Measurements from ENCODE around the gene TPSG1. TPM values are rescaled to one million over a fixed set of nuclear protein-coding genes. Genes with fewer than 3 reads are reported as not detected.
"Not testable (repeated sequence)": the region's sequence is repeated elsewhere in the genome, so short reads cannot be mapped to it uniquely, and the experiment has no call there.

Gene TPSG1
- total and polyA plus RNA-seq, 2 donors = 0.71 TPM; not detected in 1

DNA sequence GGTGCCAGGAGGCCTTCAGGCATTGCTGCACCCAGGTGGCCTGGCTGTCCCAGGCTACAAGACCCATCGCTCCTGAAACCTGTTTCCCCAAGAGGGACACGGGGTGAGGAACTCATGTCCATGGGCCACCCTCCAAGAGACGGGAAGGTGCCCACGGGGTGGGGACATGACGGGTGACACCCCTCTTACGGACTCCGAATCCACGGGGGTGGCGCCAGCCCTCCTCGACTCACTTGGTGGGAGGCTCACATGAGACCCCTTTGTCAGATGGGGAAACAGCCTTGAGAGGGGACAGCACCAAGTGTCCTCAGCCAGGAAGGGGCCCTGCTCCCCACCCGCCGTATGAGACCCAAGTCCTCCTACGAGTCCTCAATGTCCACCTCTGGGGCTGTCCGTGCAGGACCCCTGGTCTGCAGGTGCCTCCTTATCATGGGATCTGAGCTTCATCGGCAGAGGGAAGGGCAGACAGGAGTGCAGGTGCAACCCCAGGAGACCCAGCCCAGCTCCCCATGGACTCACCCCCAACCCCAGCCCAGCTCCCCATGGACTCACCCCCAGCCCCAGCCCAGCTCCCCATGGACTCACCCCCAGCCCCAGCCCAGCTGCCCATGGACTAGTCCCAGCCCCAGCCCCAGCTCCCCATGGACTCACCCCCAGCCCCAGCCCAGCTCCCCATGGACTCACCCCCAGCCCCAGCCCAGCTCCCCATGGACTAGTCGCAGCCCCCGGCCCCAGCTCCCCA lies 5.6 kb upstream of the TPSG1 start:
- H3K4me1 ChIP-seq (ENCODE audit: insufficient read depth); DNase-seq (ENCODE audit: extremely low spot score): not testable (repeated sequence)
- WGBS = 83% methylated on average over 17 of the region's 17 CpGs

DNA sequence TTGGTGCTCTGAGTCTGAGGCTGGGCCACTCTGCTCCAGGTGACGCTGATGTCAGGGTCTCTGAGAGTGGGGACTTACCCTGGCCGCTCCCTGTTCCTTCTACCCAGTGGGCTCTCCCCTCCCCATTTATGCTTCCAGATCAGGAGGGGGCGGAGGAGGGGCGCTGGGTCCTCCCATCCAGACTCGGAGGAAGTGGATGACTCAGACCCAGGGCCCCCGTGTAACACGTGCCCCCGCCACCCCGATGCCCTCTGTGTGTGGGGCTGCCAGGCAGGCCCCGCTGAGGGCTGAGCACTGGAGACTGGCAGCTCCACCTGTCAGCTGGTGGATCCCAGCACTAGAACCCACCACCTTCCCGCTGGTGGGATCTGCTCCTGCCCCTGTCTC lies 5.0 kb upstream of the TPSG1 start, which contains the start of gene TPSB2:
TSS of gene TPSB2 (minus strand) at position 101 of the 387 bp plus-strand sequence. CDS start 233 bp downstream, outside the sequence.
- H3K36me3 ChIP-seq (ENCODE audit: insufficient read depth); H3K4me1 ChIP-seq (ENCODE audit: insufficient read depth); H3K27ac ChIP-seq (ENCODE audit: low read depth); DNase-seq (ENCODE audit: extremely low spot score); H3K4me3 ChIP-seq (ENCODE audit: low read depth, low read length): not testable (repeated sequence)
- 75% methylated on average over 3 of the region's 11 CpGs for WGBS

More for the DNA sequence above, 5.6 kb upstream of the TPSG1 start:
- H3K4me3 ChIP-seq (ENCODE audit: low read depth, low read length); H3K36me3 ChIP-seq (ENCODE audit: insufficient read depth); H3K27ac ChIP-seq (ENCODE audit: low read depth): not testable (repeated sequence)

- 73% methylated on average over 10 of the region's 13 CpGs for WGBS
- DNase-seq (ENCODE audit: extremely low spot score); H3K36me3 ChIP-seq (ENCODE audit: insufficient read depth); H3K4me3 ChIP-seq (ENCODE audit: low read depth, low read length); H3K27ac ChIP-seq (ENCODE audit: low read depth); H3K4me1 ChIP-seq (ENCODE audit: insufficient read depth): not testable (repeated sequence)
These were observed 4.4 kb upstream of the TPSG1 start for GRCh38 chr16:1229476-1229875.

DNA sequence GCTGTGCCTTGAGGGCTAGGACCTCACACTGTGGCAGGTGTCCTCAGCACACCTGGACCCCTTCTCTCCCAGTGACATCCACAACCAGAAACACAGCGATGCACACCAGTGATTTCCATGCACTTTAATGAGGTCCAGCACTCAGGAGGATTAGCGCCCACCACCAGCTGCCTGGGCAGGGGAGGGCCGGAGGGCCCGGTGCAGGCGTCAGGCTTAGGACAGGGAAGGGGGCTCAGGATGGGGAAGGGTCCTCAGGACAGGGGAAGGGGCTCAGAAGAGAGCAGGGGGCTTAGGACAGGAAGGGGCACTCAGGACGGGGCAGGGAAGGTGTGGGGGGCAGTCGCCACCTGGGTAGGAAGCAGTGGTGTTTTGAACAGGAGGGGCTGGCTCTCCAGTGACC lies 3.2 kb upstream of the TPSG1 start:
- H3K4me3 ChIP-seq (ENCODE audit: low read depth, low read length); H3K4me1 ChIP-seq (ENCODE audit: insufficient read depth); H3K27ac ChIP-seq (ENCODE audit: low read depth); H3K36me3 ChIP-seq (ENCODE audit: insufficient read depth); DNase-seq (ENCODE audit: extremely low spot score): not testable (repeated sequence)
- 60% methylated on average over 7 of the region's 7 CpGs for WGBS

- 38% methylated on average over 14 of the region's 14 CpGs for WGBS
- not testable (repeated sequence) for H3K27ac ChIP-seq (ENCODE audit: low read depth); H3K36me3 ChIP-seq (ENCODE audit: insufficient read depth); H3K4me1 ChIP-seq (ENCODE audit: insufficient read depth); DNase-seq (ENCODE audit: extremely low spot score); H3K4me3 ChIP-seq (ENCODE audit: low read depth, low read length)
These were observed 1.6 kb upstream of the TPSG1 start for GRCh38 chr16:1226692-1227091.

- H3K4me1 ChIP-seq (ENCODE audit: insufficient read depth); H3K4me3 ChIP-seq (ENCODE audit: low read depth, low read length); DNase-seq (ENCODE audit: extremely low spot score); H3K27ac ChIP-seq (ENCODE audit: low read depth); H3K36me3 ChIP-seq (ENCODE audit: insufficient read depth): not testable (repeated sequence)
- WGBS = 38% methylated on average over 24 of the region's 24 CpGs
These were observed 752 bp upstream of the TPSG1 start for GRCh38 chr16:1225728-1226311.

GRCh38 chr16:1224558-1224957 lies 510 bp downstream of the TPSG1 start:
- no peak overlapping the region for H3K4me3 ChIP-seq (ENCODE audit: low read depth, low read length)
- H3K27ac ChIP-seq (ENCODE audit: low read depth) = no peak overlapping the region
- DNase-seq (ENCODE audit: extremely low spot score) = no peak
- no peaks in the 10 kb centered on the region for H3K36me3 ChIP-seq (ENCODE audit: insufficient read depth)
- 69% methylated on average over 9 of the region's 9 CpGs for WGBS
- H3K4me1 ChIP-seq (ENCODE audit: insufficient read depth) = no peaks in the 10 kb centered on the region

DNA sequence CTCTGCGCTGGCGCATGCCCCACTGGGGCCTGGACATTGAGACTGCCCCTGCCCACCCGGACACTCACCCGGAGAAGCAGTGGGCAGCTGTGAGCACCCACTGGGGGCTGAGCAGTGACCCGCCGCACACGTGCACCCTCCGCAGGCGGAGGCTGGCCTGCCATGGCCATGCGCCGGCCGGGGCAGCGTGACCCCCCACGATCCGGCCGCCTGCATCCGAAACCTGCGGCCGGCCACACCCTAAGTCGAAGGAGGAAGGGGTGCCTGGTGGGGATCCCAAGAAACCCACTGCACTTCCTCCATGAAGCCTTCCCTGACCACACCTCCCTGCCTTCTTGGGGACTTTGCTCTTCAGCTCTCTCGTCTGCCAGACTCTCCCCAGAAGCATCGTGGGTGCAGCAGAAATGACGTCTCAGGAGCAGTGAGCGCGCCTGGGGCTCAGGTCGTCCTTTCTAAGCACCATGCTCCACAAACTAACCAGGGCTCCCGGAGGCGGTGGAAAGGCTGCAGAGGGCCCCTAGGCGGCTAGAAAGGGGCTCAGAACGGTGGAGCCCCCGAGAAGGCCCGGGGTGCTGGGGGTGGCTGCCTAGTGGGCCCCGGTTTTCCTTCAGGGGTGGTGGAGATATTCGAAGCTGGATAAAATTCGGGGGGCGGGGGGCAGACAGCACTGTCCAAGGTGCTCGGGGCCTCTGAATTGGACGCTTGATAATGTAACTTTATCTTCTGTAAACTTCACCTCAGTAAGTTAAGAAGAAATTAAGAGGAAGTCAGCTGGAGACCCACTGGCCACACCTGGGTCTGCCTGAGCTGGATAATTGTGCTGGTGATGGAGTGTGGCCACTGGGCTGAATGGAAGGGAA lies 1.5 kb downstream of the TPSG1 start:
- Histone ChIP-seq H3K27ac (ENCODE audit: low read depth) (no peak overlapping the region), H3K4me3 (ENCODE audit: low read depth, low read length) (no peak overlapping the region), H3K36me3 (ENCODE audit: insufficient read depth) (no peaks in the 10 kb centered on the region), H3K4me1 (ENCODE audit: insufficient read depth) (no peaks in the 10 kb centered on the region)
- DNase-seq (ENCODE audit: extremely low spot score) = no peak
- 86% methylated on average over 38 of the region's 38 CpGs for WGBS

GRCh38 chr16:1222553-1223354 lies 2.3 kb downstream of the TPSG1 start:
- Histone ChIP-seq H3K4me3 (ENCODE audit: low read depth, low read length) (no peak overlapping the region), H3K4me1 (ENCODE audit: insufficient read depth) (no peaks in the 10 kb centered on the region), H3K36me3 (ENCODE audit: insufficient read depth) (no peaks in the 10 kb centered on the region), H3K27ac (ENCODE audit: low read depth) (no peak overlapping the region)
- no peak for DNase-seq (ENCODE audit: extremely low spot score)
- 70% methylated on average over 25 of the region's 25 CpGs for WGBS

- no peak overlapping the region for H3K4me3 ChIP-seq (ENCODE audit: low read depth, low read length)
- WGBS = 80% methylated on average over 40 of the region's 40 CpGs
- H3K27ac ChIP-seq (ENCODE audit: low read depth) = no peak overlapping the region
- DNase-seq (ENCODE audit: extremely low spot score) = no peak
- H3K4me1 ChIP-seq (ENCODE audit: insufficient read depth) = no peaks in the 10 kb centered on the region
- no peaks in the 10 kb centered on the region for H3K36me3 ChIP-seq (ENCODE audit: insufficient read depth)
These were observed 3.2 kb downstream of the TPSG1 start for GRCh38 chr16:1221628-1222552.

DNA sequence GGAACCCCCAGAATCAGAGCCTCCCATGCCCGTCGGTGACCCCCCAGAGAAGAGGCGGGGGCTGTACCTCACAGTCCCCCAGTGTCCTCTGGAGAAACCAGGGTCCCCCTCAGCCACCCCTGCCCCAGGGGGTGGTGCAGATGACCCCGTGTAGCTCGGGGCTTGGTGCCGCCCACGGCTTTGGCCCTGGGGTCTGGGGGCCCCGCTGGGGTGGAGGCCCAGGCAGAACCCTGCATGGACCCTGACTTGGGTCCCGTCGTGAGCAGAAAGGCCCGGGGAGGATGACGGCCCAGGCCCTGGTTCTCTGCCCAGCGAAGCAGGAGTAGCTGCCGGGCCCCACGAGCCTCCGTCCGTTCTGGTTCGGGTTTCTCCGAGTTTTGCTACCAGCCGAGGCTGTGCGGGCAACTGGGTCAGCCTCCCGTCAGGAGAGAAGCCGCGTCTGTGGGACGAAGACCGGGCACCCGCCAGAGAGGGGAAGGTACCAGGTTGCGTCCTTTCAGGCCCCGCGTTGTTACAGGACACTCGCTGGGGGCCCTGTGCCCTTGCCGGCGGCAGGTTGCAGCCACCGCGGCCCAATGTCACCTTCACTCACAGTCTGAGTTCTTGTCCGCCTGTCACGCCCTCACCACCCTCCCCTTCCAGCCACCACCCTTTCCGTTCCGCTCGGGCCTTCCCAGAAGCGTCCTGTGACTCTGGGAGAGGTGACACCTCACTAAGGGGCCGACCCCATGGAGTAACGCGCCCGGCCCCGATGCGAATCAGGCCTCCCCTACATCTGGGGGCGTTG lies 4.0 kb downstream of the TPSG1 start:
- no peak for DNase-seq (ENCODE audit: extremely low spot score)
- Histone ChIP-seq H3K4me1 (ENCODE audit: insufficient read depth) (no peaks in the 10 kb centered on the region), H3K4me3 (ENCODE audit: low read depth, low read length) (no peak overlapping the region), H3K36me3 (ENCODE audit: insufficient read depth) (no peaks in the 10 kb centered on the region), H3K27ac (ENCODE audit: low read depth) (no peak overlapping the region)
- 84% methylated on average over 48 of the region's 48 CpGs for WGBS
